OCI-LY7 (cell line): ENCODE data around the gene NACA2. TPM values are rescaled to one million over a fixed set of nuclear protein-coding genes. Genes with fewer than 3 reads are reported as not detected.
"Not testable (repeated sequence)": the region's sequence is repeated elsewhere in the genome, so short reads cannot be mapped to it uniquely, and the experiment has no call there.

Experiments used
- BruUV-seq: library from RNA; stranded (reverse); fragments of 400-500 nt; replicated peaks from 2 replicates; lab custom pipeline; 2021; lab: Mats Ljungman, UMichigan
- CTCF ChIA-PET: fragments of 300-600 bp; sonication (Branson Sonifier 250); formaldehyde crosslinking; loops from one replicate; lab custom pipeline; 2022; ENCODE audit warnings: antibody characterized with exemption; ENCODE audit not compliant: unreplicated experiment; lab: Charles Lee
- POLR2A ChIA-PET: fragments of 300-600 bp; sonication (Branson Sonifier 250); formaldehyde crosslinking; loops from one replicate; lab custom pipeline; 2022; ENCODE audit warnings: antibody characterized with exemption; lab: Charles Lee
- DNase-seq: peaks from one replicate; pipeline ENCODE4 v3.0.0-alpha.2; 2015; ENCODE audit warnings: low spot score
- H2AFZ ChIP-seq: fragments of 200-600 bp; sonication (generic), shearing (Covaris generic); 2 replicates; pipeline ENCODE4 v1.6.1; 2014; ENCODE audit warnings: mild to moderate bottlenecking, antibody characterized with exemption, low read length, moderate library complexity
- H3K27ac ChIP-seq: fragments of 200-600 bp; sonication (generic); 2 replicates; pipeline ENCODE4 v1.5.1; 2014; ENCODE audit warnings: mixed run types, low read depth, mild to moderate bottlenecking, moderate library complexity, low read length, inconsistent platforms; ENCODE audit not compliant: poor library complexity, severe bottlenecking
- H3K36me3 ChIP-seq: fragments of 200-600 bp; sonication (generic); 2 replicates; pipeline ENCODE4 v1.6.1; 2014; ENCODE audit warnings: mild to moderate bottlenecking, antibody characterized with exemption, low read length, moderate library complexity, mixed read lengths; ENCODE audit not compliant: insufficient read depth
- H3K4me1 ChIP-seq: fragments of 200-600 bp; sonication (generic); 2 replicates; pipeline ENCODE4 v1.5.1; 2014; ENCODE audit warnings: mild to moderate bottlenecking, low read length; ENCODE audit not compliant: insufficient read depth, poor library complexity, severe bottlenecking
- H3K4me2 ChIP-seq: fragments of 200-600 bp; sonication (generic); 2 replicates; pipeline ENCODE4 v1.6.1; 2014; ENCODE audit warnings: mild to moderate bottlenecking, low read length
- H3K4me3 ChIP-seq: fragments of 200-600 bp; sonication (generic); 2 replicates; pipeline ENCODE4 v1.5.1; 2014; ENCODE audit warnings: mild to moderate bottlenecking, low read depth, low read length; ENCODE audit not compliant: poor library complexity, severe bottlenecking
- H3K79me2 ChIP-seq: fragments of 200-600 bp; sonication (generic); 2 replicates; pipeline ENCODE4 v1.6.1; 2016; ENCODE audit warnings: low read depth, mild to moderate bottlenecking, low read length, moderate library complexity, mixed read lengths; ENCODE audit not compliant: insufficient read depth
- H3K9me2 ChIP-seq: fragments of 200-600 bp; sonication (generic); 2 replicates; pipeline ENCODE4 v1.6.1; 2016; ENCODE audit warnings: mild to moderate bottlenecking, low read length, mixed read lengths; ENCODE audit not compliant: insufficient read depth
- H3K9me3 ChIP-seq: fragments of 200-600 bp; sonication (generic); 2 replicates; pipeline ENCODE4 v1.6.1; 2014; ENCODE audit warnings: mild to moderate bottlenecking, mixed run types, low read length, mixed read lengths
- H4K20me1 ChIP-seq: fragments of 200-600 bp; sonication (generic); 2 replicates; pipeline ENCODE4 v1.6.1; 2014; ENCODE audit warnings: mild to moderate bottlenecking, antibody characterized with exemption, low read length, moderate library complexity, mixed read lengths; ENCODE audit not compliant: insufficient read depth
- CTCF ChIP-seq: fragments of 200-600 bp; sonication (generic); conservative IDR thresholded peaks from 2 replicates; pipeline ENCODE4 v1.5.1; 2014; ENCODE audit warnings: mild to moderate bottlenecking, antibody characterized with exemption, low read length, moderate library complexity, mixed read lengths
- EZH2phosphoT487 ChIP-seq: fragments of 200-600 bp; sonication (generic); IDR thresholded peaks from 2 replicates; pipeline ENCODE4 v1.6.1; 2018; ENCODE audit warnings: low read depth, borderline replicate concordance, mild to moderate bottlenecking, mixed run types, antibody characterized with exemption, low read length, moderate library complexity, mixed read lengths
- intact Hi-C: fragments of 100-400 bp; cut with micrococcal nuclease; formaldehyde crosslinking; loops from one replicate; pipeline ENCODE4 v1.10.0; 2022; ENCODE audit not compliant: unreplicated experiment
- total RNA-seq, 2 experiments: library from RNA; depleted of rRNA in 1 of 2; stranded (reverse); fragments of >200 nt in 1 of 2; shearing (Covaris generic) in 1 of 2; gene quantifications; 2 replicates each; pipeline ENCODE4 v1.2.3, GENCODE V29; 2014 to 2022

Gene NACA2
- total RNA-seq, 2 experiments from 2014 or later = not detected

DNA sequence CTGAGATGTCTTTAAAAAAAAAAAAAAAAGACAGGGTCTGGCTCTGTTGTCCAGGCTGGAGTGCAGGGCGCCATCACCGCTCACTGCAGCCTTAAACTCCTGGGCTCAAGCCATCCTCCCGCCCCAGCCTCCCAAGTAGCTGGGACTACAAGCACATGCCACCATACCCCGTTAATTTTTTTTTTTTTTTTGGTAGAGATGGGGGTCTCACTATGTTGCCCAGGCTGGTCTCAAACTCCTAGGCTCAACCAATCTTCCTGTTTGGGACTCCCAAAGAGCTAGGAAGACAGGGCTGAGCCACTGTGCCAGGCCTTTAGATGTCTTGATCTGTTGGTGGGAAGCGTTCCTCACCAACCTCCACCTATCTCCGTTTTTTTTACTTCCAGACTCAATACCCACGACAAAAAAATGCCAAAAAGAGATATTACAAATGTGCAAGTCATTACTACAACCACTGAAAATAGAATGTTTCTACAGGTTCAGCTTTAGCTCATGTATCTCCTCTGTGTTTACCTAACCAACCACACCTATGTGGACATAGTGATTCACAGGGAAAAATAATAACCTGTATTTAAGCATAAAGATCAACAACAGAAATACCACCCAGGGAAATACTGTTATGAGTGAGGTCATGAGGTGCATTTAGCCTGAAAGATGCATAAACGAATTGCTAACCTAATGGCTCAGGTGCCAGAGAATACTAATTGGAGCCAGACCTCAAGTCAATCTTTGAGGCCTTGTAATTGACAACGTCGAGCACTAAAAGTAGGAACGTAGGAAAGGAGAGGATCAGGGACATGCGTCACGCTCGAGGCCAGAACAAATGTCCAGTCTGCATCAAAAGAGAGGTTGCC is 22.6 kb downstream of the NACA2 start:
- Histone ChIP-seq H3K4me1 (peaks cover 38% of the 10 kb centered on the region), H3K36me3 (no peaks in the 10 kb centered on the region; the same call in 1 of the 2 replicates), H3K9me3 (peaks cover 11% of the 10 kb centered on the region; the same call in 1 of the 2 replicates), H3K4me2 (no peak overlapping the region), H2AFZ (peak overlapping the region; percentile 73), H4K20me1 (no peaks in the 10 kb centered on the region), H3K79me2 (no peaks in the 10 kb centered on the region), H3K4me3 (no peak overlapping the region), H3K9me2 (no peaks in the 10 kb centered on the region), H3K27ac (no peak overlapping the region)
- no peak for TF ChIP-seq EZH2phosphoT487
- TF ChIP-seq CTCF = no peak
- ChIA-PET CTCF (no interaction called here), POLR2A (interaction anchor here (0.6 to 2.1 kb wide), 7 partner anchors 8 to 482 kb away, joined by 3 to 16 read pairs (median 3); no protein-coding TSS in a partner anchor)
- no peak for DNase-seq
- intact Hi-C loops = no loop called here
- BruUV-seq = no TSS peak

- no TSS peak for BruUV-seq
- no peaks in the 10 kb centered on the region; the same call in 1 of the 2 replicates for H3K36me3 ChIP-seq
- no peaks in the 10 kb centered on the region for H4K20me1 ChIP-seq
- no peaks in the 10 kb centered on the region for H3K79me2 ChIP-seq
- H2AFZ ChIP-seq = peak overlapping the region; percentile 73
- H3K4me3 ChIP-seq = no peak overlapping the region
- peak overlapping the region; percentile 48 for H3K4me2 ChIP-seq
- TF ChIP-seq CTCF (no peak), EZH2phosphoT487 (no peak)
- peak; percentile 29 for DNase-seq
- H3K9me2 ChIP-seq = no peaks in the 10 kb centered on the region
- peaks cover 38% of the 10 kb centered on the region for H3K4me1 ChIP-seq
- H3K9me3 ChIP-seq = peaks cover 11% of the 10 kb centered on the region; the same call in 1 of the 2 replicates
- ChIA-PET POLR2A (interaction anchor here (0.8 to 2.1 kb wide), 6 partner anchors 8 to 21 kb away, joined by 3 to 16 read pairs (median 4); no protein-coding TSS in a partner anchor), CTCF (interaction anchor here (0.5 kb wide), 2 partner anchors 12 to 175 kb away, joined by 3 to 4 read pairs; no protein-coding TSS in a partner anchor)
- H3K27ac ChIP-seq = peak overlapping the region; percentile 55
- intact Hi-C loops = no loop called here
Observed at GRCh38 chr17:61567045-61567802, 23.8 kb downstream of the NACA2 start.

DNA sequence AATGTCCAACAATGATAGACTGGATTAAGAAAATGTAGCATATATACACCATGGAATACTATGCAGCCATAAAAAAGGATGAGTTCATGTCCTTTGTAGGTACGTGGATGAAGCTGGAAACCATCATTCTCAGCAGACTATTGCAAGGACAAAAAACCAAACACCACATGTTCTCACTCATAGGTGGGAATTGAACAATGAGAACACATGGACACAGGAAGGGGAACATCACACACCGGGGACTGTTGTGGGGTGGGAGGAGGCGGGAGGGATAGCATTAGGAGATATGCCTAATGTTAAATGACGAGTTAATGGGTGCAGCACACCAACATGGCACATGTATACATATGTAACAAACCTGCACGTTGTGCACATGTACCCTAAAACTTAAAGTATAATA is 24.6 kb downstream of the NACA2 start:
- H3K4me1 ChIP-seq = peaks cover 38% of the 10 kb centered on the region
- H3K9me2 ChIP-seq, DNase-seq, H3K4me2 ChIP-seq, H3K4me3 ChIP-seq, intact Hi-C loops, H3K9me3 ChIP-seq, H3K79me2 ChIP-seq, H4K20me1 ChIP-seq, H2AFZ ChIP-seq, BruUV-seq, H3K36me3 ChIP-seq, H3K27ac ChIP-seq: not testable (repeated sequence)
- ChIA-PET POLR2A (interaction anchor here (0.8 to 2.1 kb wide), 4 partner anchors 9 to 13 kb away, joined by 3 to 16 read pairs (median 6); no protein-coding TSS in a partner anchor), CTCF (interaction anchor here (0.5 kb wide), 1 partner anchor 13 kb away, joined by 4 read pairs; no protein-coding TSS in a partner anchor)

DNA sequence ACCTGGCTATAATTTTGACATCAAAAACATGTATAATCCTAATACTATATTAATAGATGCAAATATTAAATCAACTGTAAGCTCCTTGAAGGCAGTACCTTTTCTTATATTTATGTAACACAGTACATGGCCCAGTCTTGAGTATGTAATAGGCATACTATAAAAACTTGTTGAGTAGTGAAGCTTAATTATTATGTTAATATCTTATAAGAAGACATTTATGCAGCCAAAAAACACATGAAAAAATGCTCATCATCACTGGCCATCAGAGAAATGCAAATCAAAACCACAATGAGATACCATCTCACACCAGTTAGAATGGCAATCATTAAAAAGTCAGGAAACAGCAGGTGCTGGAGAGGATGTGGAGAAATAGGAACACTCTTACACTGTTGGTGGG is 25.2 kb downstream of the NACA2 start:
- H3K27ac ChIP-seq, H3K4me2 ChIP-seq, H3K36me3 ChIP-seq, CTCF ChIA-PET, DNase-seq, intact Hi-C loops, H4K20me1 ChIP-seq, H3K9me3 ChIP-seq, H3K4me3 ChIP-seq, H3K9me2 ChIP-seq, BruUV-seq, H3K79me2 ChIP-seq, H2AFZ ChIP-seq: not testable (repeated sequence)
- POLR2A ChIA-PET = interaction anchor here (0.9 to 1.9 kb wide), 2 partner anchors 9 to 15 kb away, joined by 3 to 7 read pairs; no protein-coding TSS in a partner anchor
- H3K4me1 ChIP-seq = peaks cover 44% of the 10 kb centered on the region
